Stomach (tissue), 4 donors: ENCODE results near the gene CNTNAP4.

Experiments
- EP300 ChIP-seq: sonication (generic); formaldehyde crosslinking; IDR thresholded peaks from one replicate; pipeline ENCODE4 v1.6.1; 2017; ENCODE audit warnings: antibody characterized with exemption
- TF ChIP-seq, protein P1 (sequence below), 7 experiments: fragments of 450-650 bp in 4 of 7; fragments of 200-600 bp in 3 of 7; sonication (generic) in 3 of 7; IDR thresholded peaks; one replicate each; pipeline ENCODE4 v1.5.1; 2016 to 2019; ENCODE audit warnings: antibody characterized with exemption in 7 of 7, control low read depth in 2 of 7, mild to moderate bottlenecking in 1 of 7

DNA sequence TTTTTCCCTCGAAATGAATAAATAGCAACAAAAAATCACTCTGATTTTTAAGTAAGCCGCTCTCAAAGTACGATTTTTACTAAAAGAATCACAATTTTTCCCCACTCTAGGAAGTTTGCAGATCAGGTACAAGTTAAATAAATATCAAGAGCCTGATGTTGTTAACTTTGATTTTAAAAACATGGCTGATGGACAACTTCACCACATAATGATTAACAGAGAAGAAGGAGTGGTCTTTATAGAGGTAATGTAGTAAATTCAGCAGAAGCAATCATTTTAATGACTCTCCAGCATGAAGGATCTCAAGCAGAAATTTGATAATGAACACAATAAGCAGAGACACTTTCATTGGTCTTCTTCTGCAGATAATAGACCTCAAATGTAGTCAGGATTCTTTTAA lies 262.4 kb downstream of the CNTNAP4 start:
- TF ChIP-seq, protein P1, sequence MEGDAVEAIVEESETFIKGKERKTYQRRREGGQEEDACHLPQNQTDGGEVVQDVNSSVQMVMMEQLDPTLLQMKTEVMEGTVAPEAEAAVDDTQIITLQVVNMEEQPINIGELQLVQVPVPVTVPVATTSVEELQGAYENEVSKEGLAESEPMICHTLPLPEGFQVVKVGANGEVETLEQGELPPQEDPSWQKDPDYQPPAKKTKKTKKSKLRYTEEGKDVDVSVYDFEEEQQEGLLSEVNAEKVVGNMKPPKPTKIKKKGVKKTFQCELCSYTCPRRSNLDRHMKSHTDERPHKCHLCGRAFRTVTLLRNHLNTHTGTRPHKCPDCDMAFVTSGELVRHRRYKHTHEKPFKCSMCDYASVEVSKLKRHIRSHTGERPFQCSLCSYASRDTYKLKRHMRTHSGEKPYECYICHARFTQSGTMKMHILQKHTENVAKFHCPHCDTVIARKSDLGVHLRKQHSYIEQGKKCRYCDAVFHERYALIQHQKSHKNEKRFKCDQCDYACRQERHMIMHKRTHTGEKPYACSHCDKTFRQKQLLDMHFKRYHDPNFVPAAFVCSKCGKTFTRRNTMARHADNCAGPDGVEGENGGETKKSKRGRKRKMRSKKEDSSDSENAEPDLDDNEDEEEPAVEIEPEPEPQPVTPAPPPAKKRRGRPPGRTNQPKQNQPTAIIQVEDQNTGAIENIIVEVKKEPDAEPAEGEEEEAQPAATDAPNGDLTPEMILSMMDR (IDR thresholded peaks at IDR 0.05), result no peak
- TF ChIP-seq EP300, result no peak
